NT2/D1 (cell line): ENCODE results near the gene FRRS1.

Experiments used
- DNase-seq: peaks from one replicate; pipeline ENCODE4 v3.0.0-alpha.2; 2011; ENCODE audit warnings: low read depth, low spot score
- H3K27me3 ChIP-seq: 2 replicates; pipeline ENCODE4 v1.6.0; 2011; ENCODE audit warnings: mild to moderate bottlenecking; ENCODE audit not compliant: insufficient read length, insufficient read depth
- H3K36me3 ChIP-seq: 2 replicates; pipeline ENCODE4 v1.6.1; 2011; ENCODE audit warnings: mild to moderate bottlenecking, low read length, mixed read lengths; ENCODE audit not compliant: insufficient read depth, insufficient read length
- H3K4me1 ChIP-seq: 2 replicates; pipeline ENCODE4 v1.5.1; 2011; ENCODE audit not compliant: insufficient read depth, insufficient read length
- H3K4me3 ChIP-seq: 2 replicates; pipeline ENCODE4 v1.5.1; 2011; ENCODE audit warnings: low read depth; ENCODE audit not compliant: insufficient read length
- H3K9ac ChIP-seq: 2 replicates; pipeline ENCODE4 v1.6.0; 2011; ENCODE audit warnings: low read depth; ENCODE audit not compliant: insufficient read length
- H3K9me3 ChIP-seq: 2 replicates; pipeline ENCODE4 v1.5.1; 2011; ENCODE audit warnings: mild to moderate bottlenecking, low read length; ENCODE audit not compliant: insufficient read depth
- SUZ12 ChIP-seq: IDR thresholded peaks from 2 replicates; pipeline ENCODE4 v1.6.1; 2011; ENCODE audit not compliant: insufficient read length, insufficient read depth; ENCODE audit errors: extremely low read depth
- YY1 ChIP-seq: IDR thresholded peaks from 2 replicates; pipeline ENCODE4 v1.6.1; 2011; ENCODE audit not compliant: insufficient read length, insufficient read depth
- ZNF274 ChIP-seq: IDR thresholded peaks from 2 replicates; pipeline ENCODE4 v1.6.1; 2011; ENCODE audit warnings: mild to moderate bottlenecking, low read depth, low read length

The FRRS1 gene

GRCh38 chr1:99713006-99713405 lies 53.4 kb downstream of the FRRS1 start:
- Histone ChIP-seq H3K27me3 (no peaks in the 10 kb centered on the region), H3K4me1 (no peaks in the 10 kb centered on the region), H3K9ac (no peak overlapping the region), H3K36me3 (peaks cover 3% of the 10 kb centered on the region), H3K4me3 (no peak overlapping the region), H3K9me3 (no peaks in the 10 kb centered on the region)
- TF ChIP-seq ZNF274 (no peak), SUZ12 (no peak), YY1 (no peak)
- DNase-seq = no peak

- Histone ChIP-seq H3K4me1 (no peaks in the 10 kb centered on the region), H3K36me3 (peaks cover 3% of the 10 kb centered on the region), H3K9ac (no peak overlapping the region), H3K4me3 (no peak overlapping the region), H3K27me3 (no peaks in the 10 kb centered on the region), H3K9me3 (no peaks in the 10 kb centered on the region)
- no peak for TF ChIP-seq ZNF274
- TF ChIP-seq YY1 = no peak
- TF ChIP-seq SUZ12 = no peak
- no peak for DNase-seq
Measured at GRCh38 chr1:99710994-99711393, 55.4 kb downstream of the FRRS1 start.

GRCh38 chr1:99707535-99708142 lies 58.8 kb downstream of the FRRS1 start:
- peak; percentile 38 for DNase-seq
- Histone ChIP-seq H3K4me1 (no peaks in the 10 kb centered on the region), H3K9ac (no peak overlapping the region), H3K9me3 (no peaks in the 10 kb centered on the region), H3K36me3 (peaks cover 3% of the 10 kb centered on the region), H3K27me3 (no peaks in the 10 kb centered on the region), H3K4me3 (no peak overlapping the region)
- TF ChIP-seq ZNF274 (no peak), SUZ12 (no peak), YY1 (no peak)

DNA sequence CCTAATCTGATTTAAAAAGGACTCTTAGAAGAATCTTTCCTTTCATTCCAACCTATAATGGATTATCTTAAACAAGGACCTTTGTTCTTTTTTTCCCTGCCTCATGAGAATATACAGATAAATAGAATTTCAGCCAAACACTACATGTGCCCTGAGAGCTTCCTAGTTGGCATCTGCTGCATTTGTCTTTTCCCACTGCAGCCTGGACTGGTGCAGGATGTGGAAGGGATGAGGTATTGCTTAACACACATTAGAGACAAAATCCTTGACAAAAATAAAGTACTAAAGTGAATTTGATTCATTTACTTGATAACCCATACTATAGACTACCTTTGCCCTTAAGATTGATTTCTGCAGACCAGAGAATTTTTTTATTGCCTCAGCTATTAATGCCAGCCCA lies 61.0 kb downstream of the FRRS1 start:
- no peak overlapping the region for H3K4me3 ChIP-seq
- DNase-seq = no peak
- H3K4me1 ChIP-seq = no peaks in the 10 kb centered on the region
- peaks cover 3% of the 10 kb centered on the region for H3K36me3 ChIP-seq
- no peaks in the 10 kb centered on the region for H3K27me3 ChIP-seq
- peaks cover 9% of the 10 kb centered on the region; the same call in 1 of the 2 replicates for H3K9me3 ChIP-seq
- no peak for TF ChIP-seq YY1
- no peak for TF ChIP-seq SUZ12
- no peak for TF ChIP-seq ZNF274
- no peak overlapping the region for H3K9ac ChIP-seq

DNA sequence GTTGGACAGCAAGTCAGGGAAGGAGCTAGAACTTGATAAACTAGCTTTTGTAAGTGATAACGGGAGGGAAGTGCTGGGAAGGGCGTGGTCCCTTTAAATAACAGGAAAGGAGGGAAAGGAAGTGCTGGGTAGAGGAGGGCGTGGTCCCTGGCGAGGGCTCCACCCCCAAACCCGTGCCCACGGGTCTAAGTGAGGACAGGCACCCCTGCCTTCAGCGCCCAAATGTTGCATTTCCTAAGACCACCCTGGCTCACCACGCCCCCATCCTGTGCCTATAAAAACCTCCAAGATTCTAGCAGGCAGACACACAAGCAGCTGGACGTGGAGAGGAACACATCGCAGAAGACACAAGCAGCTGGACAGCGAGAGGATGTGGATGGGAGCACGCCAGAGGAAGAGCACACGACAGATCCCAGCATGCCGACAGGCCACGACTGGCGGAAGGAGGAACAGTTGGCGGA lies 62.0 kb downstream of the FRRS1 start:
- H3K9me3 ChIP-seq = peaks cover 9% of the 10 kb centered on the region; the same call in 1 of the 2 replicates
- H3K9ac ChIP-seq = no peak overlapping the region
- TF ChIP-seq SUZ12 (no peak), YY1 (no peak), ZNF274 (no peak)
- H3K27me3 ChIP-seq = no peaks in the 10 kb centered on the region
- H3K4me1 ChIP-seq = no peaks in the 10 kb centered on the region
- DNase-seq = no peak
- no peak overlapping the region for H3K4me3 ChIP-seq
- H3K36me3 ChIP-seq = no peaks in the 10 kb centered on the region

GRCh38 chr1:99702221-99702620 lies 64.2 kb downstream of the FRRS1 start:
- TF ChIP-seq YY1 (no peak), ZNF274 (no peak), SUZ12 (no peak)
- no peaks in the 10 kb centered on the region for H3K27me3 ChIP-seq
- no peak overlapping the region for H3K4me3 ChIP-seq

DNA sequence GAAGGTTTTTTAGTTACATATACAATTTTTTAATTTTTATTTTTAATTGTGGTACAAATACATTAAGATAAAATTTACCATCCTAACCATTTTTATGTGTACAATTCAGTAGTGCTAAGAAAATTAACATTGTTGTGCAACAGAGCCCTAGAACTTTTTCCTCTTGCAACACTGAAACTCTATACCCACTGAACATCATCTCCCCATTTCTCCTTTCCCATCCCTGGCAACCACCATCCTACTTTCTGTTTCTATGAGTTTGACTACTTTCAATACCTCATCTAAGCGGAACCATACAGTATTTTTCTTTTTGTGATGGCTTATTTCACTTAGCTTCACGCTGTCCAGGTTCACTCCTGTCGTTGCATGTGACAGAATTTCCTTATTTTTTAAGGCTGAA lies 66.4 kb downstream of the FRRS1 start:
- H3K36me3 ChIP-seq = no peaks in the 10 kb centered on the region
- peaks cover 9% of the 10 kb centered on the region; the same call in 1 of the 2 replicates for H3K9me3 ChIP-seq
- no peak overlapping the region for H3K4me3 ChIP-seq
- DNase-seq = no peak
- no peaks in the 10 kb centered on the region for H3K27me3 ChIP-seq
- no peaks in the 10 kb centered on the region for H3K4me1 ChIP-seq
- no peak overlapping the region for H3K9ac ChIP-seq
- TF ChIP-seq YY1 (no peak), SUZ12 (no peak), ZNF274 (no peak)

More at GRCh38 chr1:99702221-99702620, 64.2 kb downstream of the FRRS1 start:
- peaks cover 9% of the 10 kb centered on the region; the same call in 1 of the 2 replicates for H3K9me3 ChIP-seq
- DNase-seq = no peak
- H3K4me1 ChIP-seq = no peaks in the 10 kb centered on the region
- no peak overlapping the region for H3K9ac ChIP-seq
- no peaks in the 10 kb centered on the region for H3K36me3 ChIP-seq
